Measurements from ENCODE around the gene ZC2HC1B.

Gene ZC2HC1B

DNA sequence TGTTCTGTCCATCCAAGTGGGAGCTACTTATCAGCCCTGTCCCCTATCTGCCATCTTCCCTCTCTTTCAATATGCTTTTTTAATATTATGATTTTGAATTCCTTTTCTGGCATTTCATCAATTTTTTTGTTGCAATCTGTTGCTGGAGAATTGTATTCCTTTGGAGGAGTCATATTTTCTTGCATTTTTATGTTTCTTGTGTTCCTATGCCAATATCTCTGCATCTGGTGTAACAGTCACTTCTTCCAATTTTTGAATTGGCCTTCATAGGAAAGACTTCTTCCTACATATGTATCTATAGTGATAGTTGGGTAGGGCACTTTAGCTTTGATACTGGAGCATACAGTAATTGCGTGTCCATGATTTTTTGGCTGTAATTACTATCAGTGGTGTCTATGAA lies 70.1 kb downstream of the ZC2HC1B start:
- no peak for DNase-seq (ENCODE audit: low read depth in 3 of 3)

DNA sequence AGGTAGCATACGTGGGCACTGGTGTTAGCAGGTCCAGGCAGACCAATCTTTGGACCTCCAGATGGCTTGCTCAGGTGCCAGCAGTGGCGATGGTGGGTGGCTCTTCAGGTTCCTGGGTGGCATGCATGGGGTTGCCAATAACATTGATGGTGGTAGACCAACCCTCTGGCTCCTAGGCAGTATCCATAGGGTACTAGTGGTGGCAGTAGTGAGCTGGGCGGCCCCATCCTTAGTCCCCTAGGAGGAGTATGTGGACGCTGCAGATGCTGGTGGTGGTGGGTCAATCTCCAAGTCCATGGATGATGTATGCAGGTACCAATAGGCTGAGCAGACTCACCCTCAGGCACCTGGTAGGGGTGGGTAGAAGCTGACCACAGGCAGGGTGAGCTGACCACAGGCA lies 70.6 kb downstream of the ZC2HC1B start:
- DNase-seq (ENCODE audit: low read depth in 3 of 3), result no peak

DNA sequence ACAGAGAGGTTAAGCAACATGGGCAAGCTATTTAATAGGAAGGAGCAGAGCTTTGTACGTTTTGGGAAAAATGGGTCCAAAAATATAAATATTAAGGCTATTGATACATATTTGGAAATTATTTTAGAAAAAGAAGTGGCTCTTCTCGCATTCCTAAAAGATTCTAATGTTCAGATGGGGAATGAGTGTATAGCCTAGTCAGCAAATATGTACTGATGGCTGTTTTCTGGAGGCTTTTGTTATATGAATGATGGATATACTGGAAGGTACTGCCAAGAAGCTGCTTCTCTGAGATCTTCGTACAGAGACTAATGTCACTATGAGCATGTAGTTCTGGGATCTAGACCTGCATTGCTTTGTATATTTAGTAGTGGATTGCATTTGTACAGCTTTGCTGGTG lies 72.1 kb downstream of the ZC2HC1B start:
- DNase-seq (ENCODE audit: low read depth in 3 of 3), result no peak

DNA sequence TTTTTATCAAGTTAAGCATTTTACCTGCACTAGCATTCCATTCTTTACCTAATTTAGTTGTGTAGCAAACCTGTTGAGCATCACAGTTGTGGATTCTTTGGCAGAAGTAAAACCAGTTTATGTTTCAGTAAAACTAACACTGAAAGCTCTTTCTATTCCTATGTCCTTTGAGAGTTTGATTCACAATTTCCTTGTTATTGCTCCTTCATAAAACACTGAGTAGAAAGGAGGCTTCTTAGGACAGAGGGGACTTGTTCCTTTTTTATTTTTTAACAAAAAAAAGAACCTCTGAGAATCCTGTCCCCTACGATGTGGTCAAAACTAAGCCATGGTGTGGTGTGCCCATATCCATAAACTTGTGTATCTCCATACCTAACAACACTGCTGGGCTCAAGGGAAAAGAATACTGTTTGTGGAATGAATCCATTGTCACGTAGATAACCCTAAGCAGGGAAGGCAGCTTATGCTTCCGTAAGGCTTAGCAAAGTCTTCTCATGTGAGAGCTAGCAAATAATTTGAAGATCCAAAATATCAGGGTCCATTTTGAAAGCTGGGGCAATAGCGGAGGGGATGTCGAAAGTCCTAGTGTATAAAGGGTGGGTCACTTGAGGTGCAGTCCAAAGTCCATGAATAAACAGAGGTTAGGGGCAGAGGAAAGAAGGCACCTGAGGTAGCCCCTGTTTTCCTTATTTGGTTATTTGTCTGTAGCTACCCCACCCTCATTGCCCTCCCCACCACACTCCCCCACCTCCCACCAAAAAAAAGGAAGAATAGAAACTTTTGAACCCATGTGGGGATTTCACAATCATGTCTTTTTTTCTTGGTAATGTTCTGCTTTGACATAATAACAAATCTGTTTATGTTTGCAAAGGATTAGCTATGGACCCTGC lies 72.7 kb downstream of the ZC2HC1B start:
- no peak for DNase-seq (ENCODE audit: low read depth in 3 of 3)

DNA sequence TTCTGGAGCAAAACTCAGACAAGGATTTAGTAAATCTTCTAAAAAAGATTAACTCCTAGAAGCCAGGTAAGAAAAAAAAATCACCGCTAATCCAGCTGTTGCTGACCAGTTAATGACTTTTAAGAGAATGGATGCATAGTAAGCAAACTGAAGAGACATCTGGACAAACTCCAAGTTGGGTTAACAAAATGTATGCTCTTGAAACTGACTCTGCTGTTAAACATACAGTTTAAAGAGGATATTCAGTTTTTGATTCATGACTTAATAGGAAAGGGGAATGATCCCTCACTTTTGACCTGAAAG lies 73.3 kb downstream of the ZC2HC1B start:
- no peak for DNase-seq (ENCODE audit: low read depth in 3 of 3)

DNA sequence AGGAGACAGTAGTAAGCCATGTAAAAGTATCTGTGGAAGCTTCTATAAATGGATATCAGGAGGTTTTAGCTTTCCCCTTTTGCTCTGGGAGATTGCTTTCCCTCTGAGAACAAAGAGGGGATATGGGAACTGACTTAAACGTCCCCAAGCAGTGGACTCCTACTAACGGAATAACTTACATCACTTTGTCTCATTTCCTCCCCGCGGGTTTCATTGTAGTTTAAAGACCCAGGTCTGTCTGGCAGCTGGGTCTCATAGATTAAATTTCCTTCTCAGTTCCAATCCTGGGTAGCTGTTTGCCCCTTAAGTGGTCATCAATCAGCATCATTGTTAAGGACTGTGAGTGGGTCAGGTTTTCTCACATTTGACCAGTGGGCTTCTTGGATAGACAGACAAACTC lies 75.1 kb downstream of the ZC2HC1B start:
- no peak for DNase-seq (ENCODE audit: low read depth in 3 of 3)

DNA sequence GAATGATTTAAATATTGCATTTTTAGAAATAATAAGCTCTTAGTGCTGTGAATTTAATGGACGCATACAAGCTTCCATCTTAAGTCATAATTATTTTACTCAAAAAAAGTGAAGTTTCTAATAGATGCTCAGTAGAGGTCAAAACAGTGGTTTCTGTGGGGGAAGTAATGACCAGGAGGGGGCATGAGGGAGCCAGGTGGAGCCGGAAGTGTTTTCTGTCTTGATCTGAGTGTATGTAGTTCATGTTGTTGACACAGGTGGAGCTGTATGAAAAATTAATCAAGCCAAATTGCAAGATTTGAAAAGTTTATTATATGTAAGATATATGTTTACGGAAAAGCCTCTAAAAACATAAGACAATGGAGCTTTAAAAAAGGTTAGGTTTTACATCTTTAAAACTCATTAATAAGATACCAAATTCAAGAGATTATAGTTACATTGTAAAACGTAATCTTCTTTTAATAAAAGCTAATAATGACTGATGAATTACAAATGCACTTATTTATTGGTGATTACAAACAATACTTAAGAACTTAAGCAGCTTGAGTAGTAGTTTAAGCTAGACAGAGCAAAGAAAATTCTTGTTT lies 75.8 kb downstream of the ZC2HC1B start:
- DNase-seq (ENCODE audit: low read depth in 3 of 3), result peak; percentile 19 to 50 (median 24)

DNA sequence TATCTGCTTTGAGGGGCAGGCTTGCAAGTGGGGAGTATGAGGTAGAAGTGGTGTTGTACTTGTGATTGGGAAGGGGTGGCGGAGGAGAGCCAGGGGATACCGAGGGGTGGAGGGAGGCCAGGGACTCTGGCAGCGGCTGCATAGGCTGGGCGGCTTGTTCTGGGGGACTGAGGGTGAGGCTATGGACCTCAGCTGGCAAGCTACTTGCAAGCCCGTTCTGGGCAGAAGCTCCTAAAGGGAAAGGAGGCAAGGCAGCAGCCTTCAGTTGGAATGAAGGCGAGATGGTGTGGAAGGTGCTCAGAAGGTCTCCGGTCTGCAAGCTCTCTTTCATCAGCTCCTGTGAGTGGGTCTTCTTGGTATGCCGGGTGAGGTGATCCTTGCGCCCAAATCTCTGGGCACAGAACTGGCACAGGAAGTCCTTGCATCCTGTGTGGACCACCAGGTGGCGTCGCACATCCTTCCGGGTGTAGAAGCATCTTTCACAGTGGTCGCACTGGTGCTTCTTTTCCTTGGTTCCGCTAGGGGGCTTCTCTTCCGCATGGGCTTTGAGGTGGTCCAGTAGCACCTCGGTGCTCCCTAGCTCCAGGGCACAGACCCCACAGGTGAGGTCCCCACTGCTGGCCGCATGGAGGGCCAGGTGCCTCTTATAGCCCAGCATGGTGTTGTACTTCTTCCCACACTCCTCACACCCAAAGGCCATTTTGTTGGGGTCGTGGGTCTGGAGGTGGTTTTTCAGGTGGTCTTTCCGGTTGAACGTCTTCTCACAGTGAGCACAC lies 77.8 kb downstream of the ZC2HC1B start:
- peak; percentile 10 to 60 (median 27) for DNase-seq (ENCODE audit: low read depth in 3 of 3)

DNA sequence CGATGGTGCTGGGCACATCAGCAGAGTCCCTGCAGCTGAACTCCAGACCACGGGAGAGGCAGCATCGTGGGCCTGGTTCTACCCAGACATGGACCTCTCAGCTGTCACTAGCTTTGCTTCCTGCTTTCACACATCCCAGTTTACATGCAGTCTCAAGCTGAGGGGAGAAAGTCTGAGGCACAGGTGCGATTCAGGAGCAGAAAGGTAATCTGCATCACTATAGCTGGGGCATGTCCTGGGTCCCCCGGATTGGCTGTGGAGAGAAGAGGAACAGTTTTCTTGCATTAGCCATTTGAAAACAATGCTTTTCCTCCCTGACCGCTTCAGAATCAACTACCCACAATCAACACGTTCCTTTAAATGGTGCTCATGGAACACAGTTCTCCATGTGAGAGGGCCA lies 83.9 kb downstream of the ZC2HC1B start:
- DNase-seq (ENCODE audit: low read depth in 3 of 3), result no peak

DNA sequence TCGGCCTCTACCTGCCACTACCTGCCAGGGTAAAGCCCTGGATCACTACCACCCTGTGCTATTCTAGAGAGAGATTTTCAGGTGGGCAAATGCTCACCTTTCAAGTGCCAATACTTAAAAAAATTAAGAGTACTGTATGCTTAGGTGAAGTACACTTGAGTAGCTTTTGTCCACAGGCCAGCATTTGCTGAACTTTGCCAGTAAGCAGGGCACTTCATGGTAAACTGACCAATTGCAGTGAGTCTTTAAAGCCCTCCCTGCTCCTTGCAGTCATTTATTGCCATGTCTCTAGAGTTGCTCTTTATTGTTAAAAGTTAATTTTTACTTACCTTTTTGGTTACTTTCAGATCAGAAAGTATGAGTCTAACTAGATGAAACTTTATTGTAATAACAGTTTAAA lies 85.3 kb downstream of the ZC2HC1B start:
- DNase-seq (ENCODE audit: low read depth in 3 of 3), result no peak

DNA sequence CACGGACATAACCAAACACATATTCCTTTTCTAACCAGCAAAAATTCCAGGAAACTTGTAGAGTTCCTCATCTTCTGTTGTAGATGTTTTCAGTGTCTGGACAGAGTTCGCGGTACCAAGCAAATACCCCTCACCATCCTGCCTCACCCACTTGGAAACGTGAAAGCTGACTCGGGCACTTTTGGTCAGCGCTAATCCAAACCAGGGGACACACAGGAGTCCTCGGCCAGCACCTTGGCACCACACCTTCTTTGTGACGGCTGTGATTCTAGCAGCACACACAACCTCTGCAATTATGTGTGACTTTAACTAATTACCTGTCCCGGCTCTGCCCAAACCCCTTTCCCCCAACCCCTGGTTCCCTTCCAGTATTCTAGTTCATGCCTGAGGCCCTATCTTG lies 85.7 kb downstream of the ZC2HC1B start:
- no peak for DNase-seq (ENCODE audit: low read depth in 3 of 3)

DNA sequence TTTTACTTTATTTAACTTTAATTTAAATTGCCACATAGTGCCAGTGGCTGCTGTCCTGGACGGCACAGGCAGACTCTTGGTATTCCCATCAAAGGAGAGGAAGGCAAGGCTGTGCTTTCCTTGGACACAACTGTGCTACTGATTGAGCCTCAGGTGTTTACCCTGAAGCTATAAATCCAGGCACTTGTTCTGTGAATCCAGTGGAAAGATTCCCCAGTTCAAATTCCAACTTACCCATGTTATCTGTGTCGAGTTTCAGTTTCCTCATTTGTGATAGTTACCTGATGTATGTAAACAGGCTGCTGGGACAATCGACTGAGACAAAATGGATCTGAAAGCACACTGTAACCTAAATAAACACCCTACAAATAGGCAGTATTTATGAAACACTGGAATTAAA lies 86.6 kb downstream of the ZC2HC1B start:
- no peak for DNase-seq (ENCODE audit: low read depth in 3 of 3)

DNA sequence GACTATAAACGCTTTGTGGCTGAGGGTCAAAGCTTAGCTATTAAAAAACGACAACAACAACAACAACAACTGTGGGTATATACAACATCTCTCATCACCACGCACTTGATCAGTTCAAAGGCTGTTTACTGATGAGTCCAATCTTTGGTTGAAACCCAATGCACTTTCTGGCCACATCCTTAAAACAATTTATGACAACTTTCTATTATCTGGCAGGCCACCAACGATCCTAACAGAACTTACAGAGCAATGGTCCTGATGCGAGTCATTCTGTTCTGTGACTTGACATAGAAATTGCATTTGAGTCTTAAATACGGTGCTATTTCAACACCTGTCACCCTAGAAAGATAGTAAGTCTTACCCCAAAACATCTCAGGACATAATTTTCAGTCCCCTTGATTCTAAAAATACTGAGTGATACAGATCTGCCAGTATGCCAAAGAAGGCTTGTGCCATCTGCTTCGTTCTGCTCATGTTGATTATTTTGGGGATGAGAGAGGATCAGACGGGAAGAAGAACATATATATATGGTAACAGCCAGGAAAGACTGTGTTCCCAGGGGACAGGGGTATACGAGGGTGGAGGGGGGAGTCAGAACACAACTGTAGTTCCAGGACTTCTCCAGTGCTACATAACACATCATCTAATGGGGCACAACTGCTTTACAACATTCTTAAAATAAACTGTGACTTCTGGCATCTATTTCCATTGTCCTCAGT lies 87.9 kb downstream of the ZC2HC1B start:
- no peak for DNase-seq (ENCODE audit: low read depth in 3 of 3)

DNA sequence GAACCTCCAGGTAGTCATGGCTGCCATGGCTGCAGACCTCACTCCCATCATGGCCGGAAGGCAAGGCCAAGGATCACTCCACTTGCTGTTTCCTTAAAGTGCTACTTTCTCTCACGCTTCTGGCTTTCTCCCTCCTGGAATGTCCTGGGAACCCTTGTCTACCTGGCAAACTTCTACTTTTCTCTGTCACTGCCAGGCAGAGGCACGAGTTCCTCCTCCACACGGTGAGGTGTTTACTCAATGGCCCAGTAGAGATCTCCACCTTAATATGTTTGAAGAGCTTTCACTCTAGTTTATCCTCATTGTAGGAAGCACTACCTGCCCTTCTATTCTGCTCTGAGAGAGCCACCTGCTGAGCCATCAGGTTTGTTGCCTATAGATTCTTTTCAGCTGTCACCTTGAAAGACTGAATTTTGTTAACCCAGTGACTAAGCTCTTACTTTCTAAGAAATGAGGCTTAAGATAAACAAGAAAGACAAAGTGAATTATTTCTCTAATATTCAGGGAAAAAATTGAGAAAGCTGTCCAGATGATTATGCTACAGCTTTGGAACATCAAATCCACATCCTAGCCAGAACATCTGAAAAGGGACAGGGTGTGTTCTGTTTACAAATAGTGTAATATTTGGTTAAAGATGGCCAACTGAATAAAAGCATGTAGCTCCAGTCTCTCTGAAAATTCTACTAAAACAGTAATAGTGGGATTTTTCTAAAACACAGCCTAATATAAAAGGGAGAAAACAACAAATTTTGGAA lies 88.8 kb downstream of the ZC2HC1B start:
- DNase-seq (ENCODE audit: low read depth in 3 of 3), result no peak

DNA sequence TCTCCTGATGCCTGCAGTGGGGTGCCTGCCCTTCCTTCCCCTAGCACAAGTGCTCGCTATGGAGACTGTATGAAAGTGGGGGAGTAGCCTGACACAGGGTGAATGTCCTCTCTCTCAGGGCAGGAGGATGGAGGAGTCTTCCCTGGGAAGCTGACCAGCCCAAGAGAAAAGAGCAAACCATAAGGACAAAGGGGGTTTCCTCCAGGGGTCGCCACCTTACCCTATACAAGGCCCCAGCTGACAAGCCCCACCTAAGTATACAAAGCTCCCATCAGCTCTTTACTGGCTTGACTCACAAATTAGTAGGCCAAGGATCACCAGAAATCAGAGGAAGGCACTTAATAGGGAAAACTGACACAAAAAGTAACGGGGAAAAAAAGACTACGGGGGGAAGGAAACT lies 89.6 kb downstream of the ZC2HC1B start:
- no peak for DNase-seq (ENCODE audit: low read depth in 3 of 3)

DNA sequence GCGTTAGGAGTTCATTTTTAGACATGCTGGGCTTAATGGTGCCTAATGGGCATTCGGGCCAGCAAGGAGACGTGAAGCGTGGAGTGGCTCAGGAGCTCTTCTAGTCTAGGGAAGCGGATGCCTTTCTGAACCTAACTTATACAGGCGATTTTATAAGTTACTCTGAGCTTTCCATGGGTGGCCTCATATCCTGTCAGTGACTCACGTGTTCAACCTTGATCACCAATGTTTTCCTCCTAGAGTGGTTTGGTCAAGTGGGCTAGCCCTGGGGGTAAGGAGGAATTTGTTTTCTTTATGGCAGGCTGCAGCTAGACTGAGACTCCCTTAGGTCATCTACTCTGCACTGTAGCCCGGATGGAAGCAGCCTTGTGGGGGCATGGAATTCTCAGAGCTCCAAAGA lies 91.7 kb downstream of the ZC2HC1B start:
- no peak for DNase-seq (ENCODE audit: low read depth in 3 of 3)

DNA sequence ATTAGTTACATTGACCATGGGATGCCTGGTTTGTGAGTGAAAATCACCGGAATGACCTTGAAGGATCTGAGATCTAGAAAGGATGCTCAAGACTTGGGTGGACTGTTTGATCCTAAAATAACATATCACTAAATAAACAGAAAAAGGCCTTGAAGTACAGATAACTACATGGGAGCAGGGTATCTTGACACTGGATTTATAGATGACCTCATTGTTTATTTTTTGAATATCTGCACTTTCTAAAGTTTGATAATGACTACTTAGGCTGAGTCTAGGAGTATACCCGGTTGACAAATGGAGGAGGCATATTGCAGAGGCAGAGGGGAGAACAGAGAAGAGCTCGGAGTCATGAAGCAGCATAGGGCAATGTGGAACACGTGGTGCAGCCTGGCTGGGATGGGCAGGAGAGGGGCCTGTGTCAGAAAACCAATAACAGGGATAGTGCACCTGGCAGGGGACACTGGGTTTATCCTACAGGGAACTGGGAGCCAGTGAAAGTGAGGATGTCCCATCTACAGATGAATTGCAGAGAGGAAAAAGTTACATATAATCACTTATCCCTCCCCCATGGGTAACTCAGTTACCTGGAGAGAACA lies 93.5 kb downstream of the ZC2HC1B start:
- no peak for DNase-seq (ENCODE audit: low read depth in 3 of 3)

DNA sequence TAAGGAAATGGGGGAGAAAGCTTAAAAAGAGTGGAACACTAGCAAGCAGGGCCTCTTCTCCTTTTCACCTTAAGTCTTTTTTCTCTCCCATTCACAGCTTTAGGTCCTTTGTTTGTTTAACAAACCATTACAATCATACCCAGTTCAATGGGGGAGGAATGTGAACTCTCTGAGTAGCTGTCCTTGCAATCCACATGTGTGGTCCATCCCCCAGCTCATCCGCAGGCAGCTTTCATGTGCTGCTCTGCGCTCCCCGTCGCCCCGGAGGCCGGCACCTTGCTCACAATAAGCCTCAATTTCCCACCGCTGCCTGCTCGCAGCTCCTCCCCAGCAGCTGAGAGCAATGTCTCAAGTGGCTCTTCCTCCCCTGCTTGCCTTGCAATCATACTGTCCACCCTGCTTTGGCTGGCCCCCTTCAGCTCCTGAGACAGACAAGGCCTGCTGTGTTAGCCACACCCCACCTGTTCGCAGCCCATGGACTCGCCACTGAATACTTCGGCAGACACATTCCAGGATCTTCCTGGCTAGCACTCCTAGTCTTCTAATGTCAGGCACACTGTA lies 94.6 kb downstream of the ZC2HC1B start:
- no peak for DNase-seq (ENCODE audit: low read depth in 3 of 3)

DNA sequence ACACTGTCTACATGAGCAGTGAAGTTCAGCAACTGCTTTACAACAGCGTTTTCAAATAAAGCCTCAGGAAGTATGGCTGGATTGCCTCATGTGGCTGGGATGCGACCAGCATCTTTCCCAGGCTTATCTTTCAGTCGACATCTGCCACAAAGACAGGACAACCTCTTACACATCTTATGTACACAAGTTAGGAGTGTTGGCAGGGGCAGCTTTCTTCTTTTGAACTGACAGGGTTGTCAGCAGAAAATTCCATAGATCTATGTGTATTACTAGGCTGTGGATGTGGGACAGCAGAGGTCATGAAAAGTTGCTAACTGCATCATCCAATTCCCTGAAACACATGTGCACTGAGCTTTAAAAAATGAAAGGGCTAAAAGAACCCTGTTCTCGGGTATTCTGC lies 95.7 kb downstream of the ZC2HC1B start:
- no peak for DNase-seq (ENCODE audit: low read depth in 3 of 3)

DNA sequence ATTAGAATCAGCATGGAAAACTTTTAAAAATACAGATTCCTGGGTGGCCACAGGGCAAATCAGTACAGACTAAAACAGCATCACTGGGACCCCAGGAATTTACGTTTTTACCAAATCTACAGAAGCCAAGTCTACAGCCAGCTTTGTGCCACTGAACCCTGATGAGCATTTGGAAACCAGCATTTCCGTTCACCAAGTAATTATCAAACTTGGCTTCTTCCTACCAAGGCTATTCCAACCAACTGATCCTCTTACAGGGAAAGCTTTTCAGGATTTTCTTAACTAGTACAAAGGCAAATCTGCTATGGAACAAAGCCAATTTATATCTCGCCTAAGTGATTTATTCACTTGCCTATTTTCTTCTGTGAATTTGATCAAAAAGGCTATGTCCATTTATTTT lies 96.8 kb downstream of the ZC2HC1B start:
- DNase-seq (ENCODE audit: low read depth in 3 of 3), result no peak
